Measurements from ENCODE around the gene C1orf21. TPM values are rescaled to one million over a fixed set of nuclear protein-coding genes. Genes with fewer than 3 reads are reported as not detected.

C1orf21 gene
- total RNA-seq, 1 donor from 2014 or later: 44.6 TPM

- Mint-ChIP-seq H3K27ac (peak overlapping the region; percentile 90), H3K36me3 (peaks cover 4% of the 10 kb centered on the region), H3K27me3 (no peaks in the 10 kb centered on the region), H3K4me1 (ENCODE audit: unreplicated experiment) (peaks cover 5% of the 10 kb centered on the region), H3K4me3 (peak overlapping the region; percentile 71), H3K9me3 (no peaks in the 10 kb centered on the region)
- no peak for TF ChIP-seq CTCF (conservative IDR thresholded peaks at IDR 0.05)
- no peak for DNase-seq (ENCODE audit: extremely low spot score, unreplicated experiment)
Observed at GRCh38 chr1:184545601-184546000, 158.8 kb downstream of the C1orf21 start.

- H3K4me1 Mint-ChIP-seq (ENCODE audit: unreplicated experiment): peaks cover 18% of the 10 kb centered on the region
- H3K4me3 Mint-ChIP-seq: no peak overlapping the region
- no peaks in the 10 kb centered on the region for H3K27me3 Mint-ChIP-seq
- no peak overlapping the region for H3K27ac Mint-ChIP-seq
- peaks cover 7% of the 10 kb centered on the region for H3K36me3 Mint-ChIP-seq
- H3K9me3 Mint-ChIP-seq: no peaks in the 10 kb centered on the region
- TF ChIP-seq CTCF (conservative IDR thresholded peaks at IDR 0.05): no peak
- DNase-seq (ENCODE audit: extremely low spot score, unreplicated experiment): no peak
Observed at GRCh38 chr1:184552446-184552845, 165.6 kb downstream of the C1orf21 start.

- TF ChIP-seq CTCF (conservative IDR thresholded peaks at IDR 0.05): no peak
- no peaks in the 10 kb centered on the region for H3K9me3 Mint-ChIP-seq
- DNase-seq (ENCODE audit: extremely low spot score, unreplicated experiment): no peak
- no peaks in the 10 kb centered on the region for H3K27me3 Mint-ChIP-seq
- H3K27ac Mint-ChIP-seq: no peak overlapping the region
- H3K36me3 Mint-ChIP-seq: peaks cover 7% of the 10 kb centered on the region
- no peak overlapping the region for H3K4me3 Mint-ChIP-seq
- H3K4me1 Mint-ChIP-seq (ENCODE audit: unreplicated experiment): peaks cover 18% of the 10 kb centered on the region
Observed at GRCh38 chr1:184553845-184554244, 167.0 kb downstream of the C1orf21 start.

GRCh38 chr1:184555665-184556641, 169.1 kb downstream of the C1orf21 start:
- TF ChIP-seq CTCF (conservative IDR thresholded peaks at IDR 0.05): no peak
- H3K9me3 Mint-ChIP-seq: no peaks in the 10 kb centered on the region
- no peaks in the 10 kb centered on the region for H3K27me3 Mint-ChIP-seq
- peaks cover 7% of the 10 kb centered on the region for H3K36me3 Mint-ChIP-seq
- DNase-seq (ENCODE audit: extremely low spot score, unreplicated experiment): no peak
- no peak overlapping the region for H3K4me3 Mint-ChIP-seq
- H3K4me1 Mint-ChIP-seq (ENCODE audit: unreplicated experiment): peaks cover 17% of the 10 kb centered on the region
- no peak overlapping the region for H3K27ac Mint-ChIP-seq

- H3K4me1 Mint-ChIP-seq (ENCODE audit: unreplicated experiment): peaks cover 11% of the 10 kb centered on the region
- H3K36me3 Mint-ChIP-seq: peaks cover 7% of the 10 kb centered on the region
- no peaks in the 10 kb centered on the region for H3K9me3 Mint-ChIP-seq
- DNase-seq (ENCODE audit: extremely low spot score, unreplicated experiment): no peak
- TF ChIP-seq CTCF (conservative IDR thresholded peaks at IDR 0.05): no peak
- H3K4me3 Mint-ChIP-seq: no peak overlapping the region
- no peaks in the 10 kb centered on the region for H3K27me3 Mint-ChIP-seq
- H3K27ac Mint-ChIP-seq: no peak overlapping the region
Observed at GRCh38 chr1:184556665-184557064, 169.8 kb downstream of the C1orf21 start.
